IMR-90 (cell line): ENCODE results near the gene KLHDC10.

Source experiments
- CTCF ChIP-seq: conservative IDR thresholded peaks from 2 replicates; pipeline ENCODE4 v1.5.1; 2012; ENCODE audit warnings: mild to moderate bottlenecking, low read depth, low read length, improper control_type of control experiment
- POLR2A ChIP-seq: IDR thresholded peaks from 2 replicates; pipeline ENCODE4 v1.6.1; 2012; ENCODE audit warnings: mild to moderate bottlenecking, low read depth, low read length
- SMC3 ChIP-seq: fragments of 150-350 bp; IDR thresholded peaks from 2 replicates; pipeline ENCODE4 v1.6.1; 2016; ENCODE audit warnings: low read depth, mild to moderate bottlenecking, antibody characterized with exemption, low read length, moderate library complexity

GRCh38 chr7:130095812-130096211, 25.5 kb downstream of the KLHDC10 start:
- TF ChIP-seq CTCF (no peak), SMC3 (no peak), POLR2A (no peak)
